Muscle of back (tissue), 11 donors: ENCODE measurements around the gene FBLN1. TPM values are rescaled to one million over a fixed set of nuclear protein-coding genes. Genes with fewer than 3 reads are reported as not detected.
A peak's percentile ranks its signal among the peaks of the same experiment; 100 is the strongest.
"Not testable (repeated sequence)": the region's sequence is repeated elsewhere in the genome, so short reads cannot be mapped to it uniquely, and the experiment has no call there.

Experiments
- DNase-seq, 3 donors: peaks; one replicate each; pipeline versions ENCODE4 v3.0.0 to v3.0.0-alpha.2; 2013
- polyA plus RNA-seq, 10 donors: library from polyadenylated mRNA; unstranded; fragments of 120-200 nt; gene quantifications; one replicate each; pipeline ENCODE4 v1.2.1, GENCODE V29; 2013; ENCODE audit not compliant: insufficient read length in 10 of 10

The FBLN1 gene
- polyA plus RNA-seq, 10 donors, result 110 to 365 (median 157) TPM

GRCh38 chr22:45475063-45475747 is 27.5 kb upstream of the FBLN1 start:
- peak in 1 of 3 donors; percentile 79 for DNase-seq

- DNase-seq, result peak in 1 of 3 donors; percentile 59
These were observed 26.7 kb upstream of the FBLN1 start for GRCh38 chr22:45475851-45476514.

DNA sequence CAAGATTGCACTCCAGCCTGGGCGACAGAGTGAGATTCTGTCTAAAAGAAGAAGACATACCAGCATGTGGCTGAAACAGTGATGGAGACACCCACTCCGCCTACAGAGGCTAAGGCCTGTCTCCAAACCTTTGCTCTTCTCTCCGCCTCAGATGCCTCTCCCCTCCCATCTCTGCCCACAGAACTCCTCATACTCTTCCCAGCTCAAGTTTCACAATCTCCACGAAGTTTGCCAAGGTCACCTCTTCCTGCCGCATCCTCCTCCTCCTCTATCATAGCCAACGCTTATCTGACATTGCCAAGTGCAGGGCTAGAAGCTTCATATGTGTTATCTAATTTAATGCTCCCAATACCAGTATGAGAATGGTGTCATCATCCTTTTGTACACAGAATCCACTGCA is 25.9 kb upstream of the FBLN1 start:
- DNase-seq, result no peak

- DNase-seq, result no peak
These were observed 25.1 kb upstream of the FBLN1 start for GRCh38 chr22:45477366-45478107.

DNA sequence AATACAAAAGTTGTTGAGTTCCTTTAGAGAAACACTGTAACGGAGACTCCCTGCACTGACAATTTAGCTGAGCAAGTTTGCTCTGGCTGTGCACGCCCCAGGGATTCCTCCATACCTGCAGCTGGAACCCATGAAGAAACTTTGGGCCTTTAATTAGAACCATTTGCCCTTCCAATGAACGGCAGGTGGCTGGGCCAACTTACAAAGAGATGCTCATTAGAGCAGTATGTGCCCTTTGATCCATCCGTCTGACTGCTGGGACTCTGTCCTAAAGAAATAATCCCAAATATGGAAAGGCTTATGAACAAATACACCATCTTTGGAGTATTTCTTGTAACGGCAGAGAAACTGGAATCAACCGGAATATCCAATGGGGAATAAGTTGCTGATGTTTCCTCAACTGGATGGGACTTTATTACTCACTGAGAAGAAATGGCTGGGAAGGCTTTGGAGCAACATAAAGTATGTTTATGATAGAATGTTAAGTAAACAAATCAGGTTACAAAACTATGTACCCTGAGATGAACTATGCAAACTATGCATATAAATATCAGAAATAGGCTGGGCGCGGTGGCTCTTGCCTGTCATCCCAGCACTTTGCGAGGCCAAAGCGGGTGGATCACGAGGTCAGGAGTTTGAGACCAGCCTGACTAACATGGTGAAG is 24.4 kb upstream of the FBLN1 start:
- peak in 2 of 3 donors; percentile 89 to 91 for DNase-seq

- no peak for DNase-seq
These were observed 22.0 kb upstream of the FBLN1 start for GRCh38 chr22:45480717-45481116.

- no peak for DNase-seq
These were observed 21.0 kb upstream of the FBLN1 start for GRCh38 chr22:45481661-45482060.

GRCh38 chr22:45482169-45482568 is 20.5 kb upstream of the FBLN1 start:
- no peak for DNase-seq

- DNase-seq, result no peak
These were observed 19.4 kb upstream of the FBLN1 start for GRCh38 chr22:45483319-45483718.

- DNase-seq, result no peak
These were observed 18.7 kb upstream of the FBLN1 start for GRCh38 chr22:45483918-45484499.

GRCh38 chr22:45484742-45485141 is 17.9 kb upstream of the FBLN1 start:
- no peak for DNase-seq

GRCh38 chr22:45485261-45485660 is 17.4 kb upstream of the FBLN1 start:
- no peak for DNase-seq

DNA sequence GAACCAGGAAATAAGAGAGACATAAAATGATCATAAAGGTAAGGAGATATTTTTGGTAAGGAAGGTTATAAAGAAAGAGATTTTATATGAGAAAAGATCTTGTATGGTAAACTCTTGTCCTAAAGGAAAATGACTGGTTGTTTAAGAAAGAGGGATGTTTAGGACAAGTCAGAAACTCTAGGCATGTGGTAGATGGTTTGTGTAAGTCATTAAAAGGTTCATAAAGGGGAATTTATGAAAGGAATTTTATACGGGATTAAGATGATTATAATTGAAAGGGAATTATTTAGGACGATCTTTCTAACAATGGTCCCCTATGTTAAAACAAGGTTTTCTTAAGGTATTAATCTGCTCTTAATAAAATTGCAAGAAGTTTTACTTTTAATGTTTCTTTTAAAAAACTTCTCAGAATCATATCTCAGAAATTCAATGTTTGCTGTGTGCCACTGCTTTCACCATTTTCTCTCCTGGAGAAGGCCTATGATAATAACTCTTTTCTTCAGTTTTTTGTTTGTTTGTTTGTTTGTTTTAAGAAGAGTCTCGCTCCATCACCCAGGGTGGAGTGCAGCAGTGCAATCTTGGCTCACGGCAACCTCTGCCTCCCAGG is 13.8 kb upstream of the FBLN1 start:
- no peak for DNase-seq

GRCh38 chr22:45490836-45491235 is 11.8 kb upstream of the FBLN1 start:
- no peak for DNase-seq

- DNase-seq, result no peak
These were observed 10.8 kb upstream of the FBLN1 start for GRCh38 chr22:45491841-45492240.

DNA sequence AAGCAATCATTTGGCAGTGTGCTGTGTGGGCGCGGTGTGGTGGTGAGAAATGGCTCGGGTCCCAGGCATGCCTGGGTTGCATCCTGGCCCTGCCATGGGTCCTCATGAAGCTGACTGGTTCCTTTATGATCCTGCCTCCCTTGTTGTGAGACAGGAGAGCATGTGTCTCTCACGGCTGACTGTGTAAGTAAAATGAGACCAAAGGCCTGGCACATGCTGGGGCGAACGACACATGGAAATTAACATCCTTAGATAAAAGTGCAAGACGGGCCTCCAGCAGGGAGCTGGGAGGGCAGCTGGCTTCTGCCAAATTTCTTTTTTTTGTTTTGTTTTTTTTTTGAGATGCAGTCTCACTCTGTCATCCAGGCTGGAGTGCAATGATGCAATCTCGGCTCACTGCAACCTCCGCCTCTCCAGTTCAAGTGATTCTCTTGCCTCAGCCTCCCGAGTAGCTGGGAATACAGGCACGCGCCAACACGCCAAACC is 9.4 kb upstream of the FBLN1 start:
- no peak for DNase-seq

- DNase-seq, result not testable (repeated sequence)
These were observed 8.4 kb upstream of the FBLN1 start for GRCh38 chr22:45494306-45494705.

- not testable (repeated sequence) for DNase-seq
These were observed 7.1 kb upstream of the FBLN1 start for GRCh38 chr22:45495616-45496015.

- DNase-seq, result peak in 1 of 3 donors; percentile 49
These were observed 6.2 kb upstream of the FBLN1 start for GRCh38 chr22:45496451-45496941.

- DNase-seq, result peak in 1 of 3 donors; percentile 40
These were observed 5.1 kb upstream of the FBLN1 start for GRCh38 chr22:45497351-45498145.
